ENCODE measurements around the gene SPAG5.
A peak's percentile ranks its signal among the peaks of the same experiment; 100 is the strongest.
"Not testable (repeated sequence)": the region's sequence is repeated elsewhere in the genome, so short reads cannot be mapped to it uniquely, and the experiment has no call there.

Gene SPAG5

DNA sequence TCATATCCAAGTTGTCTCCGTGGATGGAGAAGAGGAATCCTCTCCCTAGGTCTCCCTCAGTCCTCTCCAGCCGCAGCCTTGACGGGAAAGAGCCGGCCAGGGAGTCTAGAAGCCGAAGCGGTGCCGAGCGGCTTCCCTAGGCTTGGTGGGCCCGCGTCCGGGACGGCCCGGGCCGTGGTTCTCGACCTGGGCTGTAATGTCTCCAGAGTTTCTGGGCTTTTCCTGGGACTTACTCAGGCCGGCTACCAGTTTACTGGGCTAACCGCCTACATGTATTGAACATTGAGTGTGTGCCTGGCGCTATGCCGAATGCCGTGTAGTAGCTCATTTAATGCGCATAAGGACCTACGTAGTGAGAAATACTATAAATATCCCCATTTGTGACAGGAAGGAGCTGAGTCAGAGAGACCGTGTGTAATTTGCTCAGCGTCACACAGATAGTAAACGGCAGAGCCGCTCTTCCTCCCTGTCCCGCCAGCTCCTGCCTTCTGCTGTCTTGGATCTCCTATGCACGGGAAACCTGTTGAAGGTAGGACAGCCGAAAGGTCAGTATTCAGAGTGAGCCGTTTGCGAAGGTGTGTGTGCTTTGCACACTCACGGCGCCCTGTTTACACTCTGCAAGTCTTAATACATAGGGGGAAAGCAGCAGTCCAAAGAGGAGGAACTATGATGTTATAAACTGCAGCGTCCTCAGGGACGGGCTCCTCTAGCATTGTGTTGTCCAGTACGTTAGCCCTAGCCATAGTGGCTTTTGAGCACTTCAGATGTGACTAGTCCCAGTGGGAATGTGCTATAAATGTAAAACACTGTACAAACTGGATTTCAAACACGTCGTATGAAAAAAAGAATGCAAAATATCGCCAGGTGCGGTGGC, 723 bp upstream of the SPAG5 start:
- peak; percentile 78 for DNase-seq

DNA sequence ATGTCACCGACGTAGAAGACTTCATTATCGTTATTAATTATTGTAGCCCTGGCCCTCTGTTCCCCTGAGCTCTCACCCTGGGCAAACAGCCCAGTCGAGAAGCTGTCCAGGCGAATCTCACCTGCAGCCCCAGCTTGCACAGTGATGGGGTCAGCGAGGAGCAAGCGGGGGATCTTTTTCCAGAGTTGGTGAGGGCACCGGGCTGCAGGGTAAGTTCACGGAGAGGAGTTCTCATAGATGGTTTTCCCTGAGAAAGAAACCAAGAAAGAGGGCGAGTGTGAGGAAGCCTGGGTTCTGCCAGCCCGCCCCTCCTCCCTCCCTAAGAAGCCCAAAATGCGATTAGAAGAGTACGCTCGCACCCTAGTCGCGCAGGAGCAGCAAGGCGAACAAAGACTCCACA, 436 bp downstream of the SPAG5 start:
- DNase-seq, result no peak

DNA sequence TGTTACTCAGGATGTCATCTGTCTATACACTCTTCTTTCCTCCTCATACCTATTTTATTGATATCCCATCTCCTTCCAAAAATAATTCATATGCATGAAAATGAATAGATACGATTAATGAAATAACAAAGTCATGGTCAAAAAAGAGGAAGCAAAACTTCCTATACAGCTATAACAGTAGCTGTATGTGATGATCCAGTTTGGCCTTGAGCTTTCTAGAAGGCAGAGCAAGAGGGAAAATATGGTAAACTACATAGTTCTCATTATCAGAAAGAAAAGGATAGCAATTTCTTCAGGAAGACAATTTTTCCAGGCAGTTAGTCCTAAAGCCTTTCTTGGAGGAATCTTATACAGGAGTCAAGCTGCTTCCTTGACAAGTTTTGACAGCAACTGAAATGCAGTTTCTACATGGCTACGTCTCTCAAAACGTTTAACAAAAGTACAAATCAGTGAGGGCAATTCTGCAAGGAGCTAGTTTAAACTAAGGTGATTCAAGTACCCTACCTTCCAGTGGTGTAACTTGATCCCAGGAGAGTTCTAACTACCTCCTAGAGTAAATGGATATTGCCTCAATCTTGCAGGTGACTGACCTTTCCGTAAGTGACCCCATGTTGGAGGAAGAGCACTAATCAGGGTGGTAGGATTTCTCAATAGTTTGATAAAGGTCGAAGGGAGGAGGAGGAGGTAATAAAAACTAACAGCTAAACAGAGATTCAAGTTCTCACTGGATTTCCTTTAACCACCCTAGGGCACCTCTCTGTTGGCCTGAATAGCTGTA, 1.0 kb downstream of the SPAG5 start:
- no peak for DNase-seq

DNA sequence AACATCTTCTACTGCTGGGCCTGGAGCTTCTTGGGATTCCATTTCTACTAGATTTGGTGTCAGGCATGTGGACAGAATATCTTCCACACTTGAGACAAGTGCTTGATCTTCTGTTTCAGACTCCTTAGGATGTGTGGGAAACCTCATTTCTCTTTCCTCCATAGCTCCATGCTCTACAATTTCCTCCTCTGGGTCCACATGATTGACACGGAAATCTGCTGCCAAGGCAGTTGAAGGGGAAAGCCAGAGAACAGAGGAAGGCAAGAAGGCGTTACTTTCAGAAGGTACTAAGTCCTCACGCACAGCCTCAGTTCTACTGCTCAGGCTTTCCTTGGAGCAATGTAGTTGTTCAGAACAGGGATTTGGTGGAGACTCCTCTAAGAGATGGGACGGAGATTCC, 6.6 kb downstream of the SPAG5 start:
- no peak for DNase-seq

DNA sequence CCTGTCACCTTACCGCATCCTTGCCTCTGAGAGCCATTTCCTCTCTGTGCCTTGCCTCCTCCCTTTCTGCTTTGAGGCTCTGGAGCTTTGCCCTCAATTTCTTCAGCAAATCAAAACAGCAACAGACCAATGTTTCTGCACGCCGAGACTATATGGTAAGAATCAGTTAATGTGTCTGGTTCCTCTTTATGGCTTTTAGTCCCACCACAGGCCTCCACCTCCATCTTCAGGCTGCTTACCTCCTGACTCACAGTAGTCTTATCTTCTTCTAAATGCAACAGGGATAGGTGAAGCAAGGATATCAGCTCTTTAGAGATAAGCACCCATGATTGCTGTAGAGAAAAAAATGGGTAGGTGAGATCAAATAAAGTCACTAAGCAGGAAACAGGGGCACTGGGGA, 13.0 kb downstream of the SPAG5 start:
- DNase-seq, result no peak

DNA sequence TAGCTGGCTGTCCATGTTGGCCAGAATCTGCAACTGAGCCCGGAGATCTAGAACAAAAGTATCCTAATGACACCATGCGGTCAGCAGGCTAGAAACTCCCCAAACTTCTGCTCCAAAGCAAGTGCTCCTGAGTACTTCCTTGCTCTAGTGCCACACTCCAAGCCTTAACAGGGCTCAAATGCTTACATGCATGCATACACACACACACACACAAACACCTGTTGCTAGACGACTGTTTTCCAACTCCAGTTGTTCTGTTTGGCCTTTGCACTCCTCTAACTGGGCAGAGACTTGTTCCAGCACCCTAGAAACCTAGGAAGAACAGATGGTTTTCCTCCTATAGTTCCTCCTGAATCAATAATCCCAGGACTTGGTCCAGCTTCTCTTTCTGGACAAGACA, 14.4 kb downstream of the SPAG5 start:
- DNase-seq, result no peak

DNA sequence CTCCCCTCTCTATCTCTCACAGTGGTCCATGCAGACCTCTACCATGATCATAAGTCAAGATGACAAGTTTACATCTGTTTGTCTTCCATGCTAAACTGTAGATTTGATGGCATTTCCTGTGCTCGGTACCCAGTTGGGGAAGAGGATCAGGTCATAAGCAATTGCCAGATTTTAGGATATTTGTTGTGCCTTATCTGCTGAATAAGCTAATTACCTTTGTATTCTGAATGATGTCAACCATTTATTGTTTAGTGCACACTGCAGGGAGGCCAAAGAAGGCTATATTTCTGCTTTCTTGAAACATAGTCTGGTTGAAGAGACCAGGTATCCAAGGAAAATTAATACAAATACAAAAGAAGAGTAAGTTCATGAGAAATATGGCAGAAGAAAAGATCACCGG, 16.3 kb downstream of the SPAG5 start:
- no peak for DNase-seq

DNA sequence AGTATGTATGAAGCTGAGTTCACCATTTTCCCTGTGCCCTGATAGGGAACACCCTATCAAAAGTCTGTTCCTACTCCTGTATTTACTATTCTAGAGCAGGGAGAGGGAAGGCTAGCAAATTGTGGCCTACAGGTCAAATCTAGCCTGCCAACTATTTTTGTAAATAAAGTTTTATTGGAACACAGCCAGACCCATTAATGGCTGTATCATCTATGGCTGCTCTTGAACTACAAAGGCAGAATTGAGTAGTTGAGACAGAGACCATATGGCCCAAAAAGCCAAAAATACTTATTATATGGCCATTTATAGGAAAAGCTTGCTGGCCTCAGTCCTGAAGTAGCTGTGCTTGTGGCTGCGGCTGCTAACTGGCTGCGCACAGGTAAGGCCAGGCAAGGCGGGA, 17.9 kb downstream of the SPAG5 start:
- DNase-seq, result no peak

DNA sequence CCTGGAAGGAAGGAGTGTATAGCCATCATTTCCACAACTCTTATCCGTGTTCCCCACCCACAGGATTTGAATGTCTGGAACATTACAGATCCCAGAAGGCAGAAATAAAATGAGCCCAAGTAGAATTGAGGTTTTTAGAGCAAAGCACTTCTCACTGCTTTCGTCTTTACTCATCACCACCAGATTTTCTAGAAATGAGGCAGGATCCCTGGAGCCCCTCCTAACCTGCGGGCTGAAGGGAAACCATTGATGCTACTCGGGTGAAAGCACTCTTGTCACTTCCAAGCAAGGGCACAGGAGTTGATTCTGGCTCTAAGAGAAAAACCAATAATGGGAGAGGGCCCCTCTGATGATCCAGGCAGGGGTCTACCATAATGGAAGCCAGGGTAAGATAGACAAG, 19.3 kb downstream of the SPAG5 start:
- DNase-seq, result peak; percentile 60

DNA sequence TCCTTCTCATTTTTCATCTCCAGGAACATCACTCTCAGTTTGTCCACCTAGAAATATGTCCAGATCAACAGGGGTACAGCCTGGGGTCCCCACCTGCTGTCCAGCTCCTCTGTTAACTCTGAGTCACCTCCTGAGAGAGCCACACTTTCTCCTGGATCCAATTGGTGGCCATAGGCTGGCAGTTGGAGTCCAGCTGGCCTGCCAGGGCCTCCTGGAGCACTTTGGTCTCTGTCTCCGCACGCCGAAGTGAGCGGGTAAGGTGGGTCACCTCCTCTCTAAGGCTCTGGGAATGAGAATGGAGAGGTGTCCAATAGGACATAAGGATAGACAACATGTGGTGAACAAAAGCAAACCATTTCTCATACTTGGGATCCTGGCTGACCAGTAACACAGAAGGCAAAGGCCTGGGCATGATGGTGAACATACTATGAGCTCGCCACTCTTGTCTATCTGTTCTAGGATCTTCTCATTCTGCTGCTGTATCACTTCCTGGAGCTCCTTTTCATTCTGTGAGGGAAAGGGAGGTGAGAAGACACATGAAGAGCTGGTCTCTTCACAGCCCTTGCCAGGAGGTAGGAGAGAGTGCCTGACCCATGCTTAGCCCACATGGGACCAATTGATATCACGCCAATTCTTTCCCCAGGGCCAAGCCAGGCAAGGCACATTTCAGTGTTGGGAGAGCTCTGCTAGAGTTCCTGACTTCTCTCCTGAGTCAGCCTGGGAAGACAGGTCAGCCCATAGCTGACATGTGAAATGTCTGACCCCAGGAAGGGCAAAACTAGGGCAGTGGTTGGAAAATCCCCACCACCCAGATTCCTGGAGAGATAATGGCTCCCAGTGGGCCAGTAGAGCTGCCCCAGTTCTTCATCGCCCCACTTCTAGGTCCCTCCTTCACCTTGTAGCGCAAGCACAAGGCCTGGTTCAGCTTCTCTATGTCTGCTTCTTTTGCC, 20.3 kb downstream of the SPAG5 start:
- DNase-seq, result no peak

DNA sequence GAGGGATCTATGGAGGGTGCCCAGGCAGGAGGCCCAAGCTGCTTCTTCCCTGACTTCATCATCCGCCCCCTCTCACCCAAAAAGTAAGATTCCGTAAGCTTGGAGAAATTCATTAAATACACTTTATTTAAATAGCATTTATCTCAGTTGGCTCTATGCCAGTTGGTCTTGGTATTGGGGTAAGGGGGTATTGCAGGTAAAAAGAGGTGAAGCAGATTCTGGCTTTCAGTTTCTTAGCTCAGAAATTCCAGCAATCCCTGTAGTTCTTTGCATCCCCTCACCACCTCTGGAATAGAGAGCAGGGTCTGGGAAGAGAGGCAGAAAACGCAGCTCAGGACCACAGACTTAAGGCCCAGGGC, 21.4 kb downstream of the SPAG5 start:
- DNase-seq, result no peak

DNA sequence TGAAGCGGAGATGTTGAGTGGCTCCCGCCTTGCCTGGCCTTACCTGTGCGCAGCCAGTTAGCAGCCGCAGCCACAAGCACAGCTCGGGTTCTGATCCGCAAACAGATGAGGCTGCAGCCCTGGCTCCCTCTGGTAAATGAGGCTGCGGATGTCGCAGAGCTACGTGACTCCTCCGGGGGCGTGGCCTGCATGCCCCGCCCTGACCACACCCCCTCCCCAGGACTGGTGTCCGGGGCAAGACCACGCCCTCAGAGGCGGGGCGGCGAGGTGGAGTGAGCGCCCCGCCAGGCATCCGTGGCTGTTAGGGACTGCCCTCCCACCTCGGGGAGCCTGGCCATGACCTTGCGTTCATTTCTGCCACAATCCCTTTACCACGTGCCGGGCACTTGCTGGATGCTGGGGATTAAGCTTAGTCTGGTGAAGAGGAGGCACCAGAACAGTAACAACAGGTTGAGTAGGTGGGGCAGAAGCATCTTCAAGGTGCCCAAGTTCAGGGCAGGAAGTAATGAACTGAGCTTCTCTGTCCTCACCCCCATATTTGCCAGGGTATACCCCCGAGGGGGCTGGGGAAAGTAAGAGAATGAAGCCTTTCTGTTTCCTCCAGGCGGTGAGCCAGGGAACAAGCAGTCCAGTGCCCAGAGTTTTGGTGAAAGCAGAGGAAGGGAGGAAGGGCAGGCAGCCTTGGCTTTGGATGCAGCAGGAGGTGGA, 21.9 kb downstream of the SPAG5 start, which contains the start of gene ALDOC:
Gene ALDOC, minus strand, starts transcription at position 138 of the 708 bp plus-strand sequence. CDS start 1,363 bp downstream, outside the sequence.
- peak; percentile 99 for DNase-seq

DNA sequence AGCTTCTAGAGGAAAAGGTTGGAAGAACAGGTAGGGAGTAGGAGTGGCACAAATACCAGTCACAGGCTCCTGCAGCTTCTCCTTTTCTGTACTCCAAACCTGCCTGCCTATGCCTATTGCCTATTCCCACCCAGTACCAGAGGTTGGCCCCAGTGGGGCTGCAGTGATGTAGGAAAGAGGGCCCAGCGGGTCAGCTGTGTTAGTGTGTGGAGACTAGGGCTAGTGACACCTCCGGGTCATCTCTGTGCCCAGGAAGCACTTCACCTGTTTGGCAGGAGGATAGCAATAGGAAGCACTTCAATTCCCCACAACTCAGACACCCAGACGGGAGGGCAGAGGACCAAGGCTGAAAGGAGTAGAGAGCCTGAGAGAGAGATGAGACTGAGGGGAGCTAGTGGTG, 22.8 kb downstream of the SPAG5 start:
- not testable (repeated sequence) for DNase-seq

DNA sequence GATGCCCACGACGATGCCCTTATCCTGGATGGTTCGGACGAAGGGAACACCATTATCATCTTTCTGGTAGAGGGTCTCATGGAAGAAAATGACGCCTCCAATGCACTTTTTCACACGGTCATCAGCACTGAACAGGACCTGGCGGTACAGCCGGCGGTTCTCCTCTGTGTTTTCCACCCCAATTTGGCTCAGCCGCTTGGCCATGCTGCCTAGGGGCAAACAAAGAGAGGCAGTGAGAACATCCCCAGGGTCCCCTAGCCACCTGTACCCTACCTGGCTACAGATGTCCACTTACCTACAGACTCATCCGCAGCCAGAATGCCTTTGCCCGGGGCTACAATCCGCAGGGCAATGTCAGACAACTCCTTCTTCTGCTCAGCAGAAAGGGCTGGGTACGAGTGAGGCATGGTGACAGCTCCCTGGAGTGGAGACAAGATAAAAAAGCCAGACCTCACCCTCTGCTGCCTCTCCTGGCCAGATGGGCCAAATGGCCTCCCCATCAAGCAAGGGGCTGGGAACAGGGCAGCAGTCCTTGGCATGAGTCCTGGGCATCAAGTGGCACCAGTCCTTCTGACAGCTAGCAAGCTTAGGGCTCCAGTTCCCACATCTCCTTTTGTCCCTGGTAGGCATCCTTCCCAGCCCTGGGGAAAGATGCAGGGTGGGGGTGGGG, 23.6 kb downstream of the SPAG5 start:
- DNase-seq, result no peak

DNA sequence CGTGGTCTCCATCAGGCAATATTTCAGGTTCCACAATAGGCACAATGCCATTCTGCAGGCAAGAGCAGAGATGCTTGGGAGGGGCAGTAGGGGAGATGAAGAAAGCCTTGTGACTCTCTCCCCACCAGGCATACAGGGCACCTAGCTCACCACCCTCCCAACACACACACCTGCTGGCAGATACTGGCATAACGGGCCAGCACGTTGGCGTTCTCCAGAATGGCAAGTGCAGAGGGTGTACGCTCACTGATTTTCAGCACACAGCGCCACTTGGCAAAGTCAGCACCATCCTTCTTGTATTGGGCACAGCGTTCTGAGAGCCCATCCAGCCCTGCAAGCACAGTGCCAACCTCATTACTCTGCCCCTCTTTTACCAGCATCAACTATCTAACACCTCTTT, 24.3 kb downstream of the SPAG5 start:
- no peak for DNase-seq

DNA sequence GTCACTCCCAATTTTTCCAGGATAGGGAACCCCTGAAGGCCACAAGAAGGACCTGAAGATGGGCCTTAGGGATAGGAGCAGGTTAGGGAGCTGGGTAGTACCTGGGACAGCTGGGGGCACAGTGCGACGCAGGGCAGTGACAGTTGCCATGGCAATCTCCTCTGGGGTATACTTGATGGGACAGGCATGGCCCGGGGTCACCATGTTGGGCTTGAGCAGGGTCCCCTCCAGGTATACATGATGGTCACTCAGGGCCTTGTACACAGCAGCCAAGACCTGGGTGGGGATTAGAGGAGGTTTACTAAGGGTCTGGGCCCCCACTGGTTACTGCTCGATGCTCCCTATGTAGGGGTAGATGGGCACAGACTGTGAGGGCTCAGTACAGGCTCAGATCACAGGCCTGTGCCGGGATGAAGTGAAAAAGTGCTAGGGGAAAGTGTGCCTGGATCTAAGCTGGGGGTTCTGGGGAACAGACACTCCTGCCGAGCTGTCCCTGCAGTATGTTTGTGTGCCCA, 24.8 kb downstream of the SPAG5 start:
- no peak for DNase-seq

DNA sequence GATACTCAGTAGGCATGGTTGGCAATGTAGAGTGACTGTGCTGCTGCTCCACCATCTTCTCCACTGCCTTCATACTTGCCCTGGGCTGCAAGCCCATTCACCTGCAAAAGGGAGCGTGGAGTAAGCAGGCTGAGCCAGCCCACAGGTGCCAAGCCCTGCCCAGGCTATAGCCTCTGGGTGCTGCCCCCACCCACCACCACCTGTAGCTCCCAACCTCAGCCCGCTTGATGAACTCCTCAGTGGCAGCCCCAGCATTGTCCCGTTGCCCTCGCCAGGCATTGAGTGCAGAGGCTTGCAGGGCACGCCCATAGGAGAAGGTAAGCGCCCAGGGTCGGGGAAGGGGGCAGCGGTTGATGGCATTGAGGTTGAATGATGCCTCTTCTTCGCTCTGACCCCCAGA, 25.3 kb downstream of the SPAG5 start:
- no peak for DNase-seq

DNA sequence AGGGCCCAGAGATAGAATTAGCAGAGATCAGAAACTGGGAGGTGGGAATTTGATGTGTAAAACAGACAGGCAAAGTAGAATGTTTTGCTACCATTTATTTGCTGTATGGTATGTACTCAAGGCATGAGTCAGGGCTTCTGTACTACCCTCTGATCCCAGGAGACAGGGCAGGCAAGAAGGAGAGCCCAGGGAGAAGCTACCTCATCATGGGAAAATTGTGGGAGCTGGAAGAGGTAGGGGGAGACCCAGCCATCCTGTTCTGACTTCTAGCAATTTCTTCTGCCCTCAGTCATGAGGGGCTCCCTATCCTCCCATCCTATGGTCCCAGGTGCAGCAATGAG, 25.8 kb downstream of the SPAG5 start:
- no peak for DNase-seq

DNA sequence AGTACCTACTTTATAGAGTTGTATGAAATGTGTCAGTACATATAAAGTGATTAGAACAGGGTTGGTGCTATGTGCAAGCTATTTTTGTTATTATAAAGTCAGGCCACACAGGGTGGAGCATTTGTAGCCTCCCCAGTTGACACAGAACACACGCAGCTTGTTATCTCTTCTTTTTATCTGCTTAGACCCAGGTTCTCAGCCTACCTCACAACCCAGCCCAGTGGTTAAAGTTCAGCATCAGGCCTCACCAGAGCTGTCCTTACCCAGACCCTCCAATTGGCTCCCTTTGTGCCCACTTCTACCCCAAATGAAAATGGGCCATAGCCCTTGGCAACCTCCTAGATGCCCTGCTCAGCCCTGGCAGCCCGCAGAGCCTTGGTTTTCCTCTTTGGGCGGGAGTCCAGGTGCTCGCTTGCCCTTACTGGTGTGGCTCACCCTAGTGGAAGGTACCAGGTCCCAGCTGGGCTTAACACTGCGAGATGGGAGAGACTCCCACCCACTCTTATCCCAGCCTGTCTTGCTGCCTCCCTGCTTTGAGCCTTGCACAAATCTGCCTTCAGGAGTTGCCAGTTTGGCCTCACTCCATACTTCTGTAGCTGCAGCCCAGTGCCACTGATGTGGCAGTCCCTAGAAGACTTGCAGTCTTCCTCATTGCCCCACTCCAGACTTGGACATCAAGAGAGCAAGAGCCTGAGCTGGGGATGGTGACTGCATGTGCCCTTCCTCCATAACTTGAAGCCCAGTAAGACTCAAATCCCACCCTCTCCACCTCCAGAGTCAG, 26.4 kb downstream of the SPAG5 start:
- no peak for DNase-seq

DNA sequence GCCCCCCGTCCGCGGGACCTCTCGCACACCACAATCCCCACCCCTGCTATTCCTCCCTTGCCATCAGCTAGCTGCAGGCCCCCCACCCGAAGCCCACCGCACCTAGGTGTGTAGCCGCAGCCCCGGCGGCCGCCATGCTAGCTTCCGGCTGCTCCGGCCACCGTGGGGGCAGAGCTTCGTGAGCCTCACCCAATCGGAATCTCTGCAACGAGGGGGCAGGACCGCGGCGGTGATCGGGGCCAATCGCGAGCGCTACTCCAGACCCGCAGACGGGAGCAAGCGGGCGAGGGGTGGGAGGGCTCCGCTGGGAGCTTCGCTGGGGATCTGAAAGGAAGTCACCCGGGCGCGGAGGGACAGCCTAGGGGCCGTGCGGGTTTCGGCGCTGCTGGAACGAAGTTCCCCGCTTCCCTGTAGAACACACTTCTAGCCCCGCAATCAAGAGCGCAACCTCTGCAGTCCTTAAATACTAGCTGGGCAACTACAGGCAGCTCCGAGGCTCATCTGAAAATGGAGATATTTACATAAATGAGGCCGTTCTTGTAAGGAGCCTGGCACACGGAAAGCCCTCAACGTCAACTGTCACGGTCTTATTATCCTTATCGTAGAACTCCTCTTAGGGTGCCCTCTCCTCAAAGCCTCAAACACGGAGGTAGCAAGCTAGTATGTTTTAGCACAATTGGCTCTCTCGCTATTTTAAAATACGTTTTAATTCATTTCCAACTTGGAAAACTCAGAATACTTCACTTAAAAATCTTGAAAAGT, 27.3 kb downstream of the SPAG5 start, which contains the start of gene PIGS:
Gene PIGS, minus strand, starts transcription at position 164 of the 762 bp plus-strand sequence. Its CDS starts 28 bp downstream, at position 136.
- peak; percentile 95 for DNase-seq

Data from stimulated activated CD8-positive, alpha-beta memory T cell treated with anti-CD3 and anti-CD28 coated beads, Interleukin-4, amount 100 ng/mL, for 48 hours (primary cell).